Body of pancreas (tissue), 4 donors: ENCODE results near the gene HORMAD2.

ENCODE experiments used
- POLR2A ChIP-seq, 3 donors: fragments of 450-650 bp; IDR thresholded peaks; one replicate each; pipeline ENCODE4 v1.6.1; 2016; ENCODE audit warnings: antibody characterized with exemption in 3 of 3, mild to moderate bottlenecking in 2 of 3
- TF ChIP-seq, protein P1 (sequence below), 7 experiments: fragments of 450-650 bp in 4 of 7; fragments of 200-600 bp in 3 of 7; sonication (generic) in 3 of 7; IDR thresholded peaks; one replicate each; pipeline ENCODE4 v1.5.1; 2016 to 2019; ENCODE audit warnings: antibody characterized with exemption in 7 of 7

DNA sequence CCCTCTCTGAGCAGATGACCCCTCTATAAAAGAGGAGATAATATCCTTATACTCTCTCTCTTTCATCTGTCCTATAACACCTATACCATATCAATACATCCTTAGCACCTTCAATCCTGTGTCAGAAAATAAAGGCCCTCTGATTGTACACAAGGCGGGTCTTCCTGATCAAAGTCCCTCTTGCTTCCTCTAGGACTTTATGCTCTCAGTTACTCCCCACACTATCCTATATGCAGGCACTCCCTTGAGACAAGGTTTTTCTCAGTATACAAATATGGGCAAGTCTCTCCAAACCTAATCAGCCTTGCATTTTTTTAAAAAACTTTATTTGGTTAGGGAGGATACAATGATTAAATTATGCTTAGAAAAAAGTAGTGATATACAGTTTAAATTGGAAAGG is 17.3 kb upstream of the HORMAD2 start:
- TF ChIP-seq POLR2A (IDR thresholded peaks at IDR 0.05): no peak
- TF ChIP-seq, protein P1, sequence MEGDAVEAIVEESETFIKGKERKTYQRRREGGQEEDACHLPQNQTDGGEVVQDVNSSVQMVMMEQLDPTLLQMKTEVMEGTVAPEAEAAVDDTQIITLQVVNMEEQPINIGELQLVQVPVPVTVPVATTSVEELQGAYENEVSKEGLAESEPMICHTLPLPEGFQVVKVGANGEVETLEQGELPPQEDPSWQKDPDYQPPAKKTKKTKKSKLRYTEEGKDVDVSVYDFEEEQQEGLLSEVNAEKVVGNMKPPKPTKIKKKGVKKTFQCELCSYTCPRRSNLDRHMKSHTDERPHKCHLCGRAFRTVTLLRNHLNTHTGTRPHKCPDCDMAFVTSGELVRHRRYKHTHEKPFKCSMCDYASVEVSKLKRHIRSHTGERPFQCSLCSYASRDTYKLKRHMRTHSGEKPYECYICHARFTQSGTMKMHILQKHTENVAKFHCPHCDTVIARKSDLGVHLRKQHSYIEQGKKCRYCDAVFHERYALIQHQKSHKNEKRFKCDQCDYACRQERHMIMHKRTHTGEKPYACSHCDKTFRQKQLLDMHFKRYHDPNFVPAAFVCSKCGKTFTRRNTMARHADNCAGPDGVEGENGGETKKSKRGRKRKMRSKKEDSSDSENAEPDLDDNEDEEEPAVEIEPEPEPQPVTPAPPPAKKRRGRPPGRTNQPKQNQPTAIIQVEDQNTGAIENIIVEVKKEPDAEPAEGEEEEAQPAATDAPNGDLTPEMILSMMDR (IDR thresholded peaks at IDR 0.05): no peak
